A549 (cell line): Measurements from ENCODE around the gene SP1.
"Not testable (repeated sequence)": the region's sequence is repeated elsewhere in the genome, so short reads cannot be mapped to it uniquely, and the experiment has no call there.

Experiments
- CBX8 ChIP-seq: fragments of 200-600 bp; sonication (generic); IDR thresholded peaks from 2 replicates; pipeline ENCODE4 v1.6.1; 2016
- ESRRA ChIP-seq: fragments of 150-350 bp; IDR thresholded peaks from 2 replicates; pipeline ENCODE4 v1.6.1; 2014; ENCODE audit warnings: mild to moderate bottlenecking, low read length, borderline replicate concordance
- RNF2 ChIP-seq: fragments of 200-600 bp; sonication (generic); IDR thresholded peaks from 2 replicates; pipeline ENCODE4 v1.6.1; 2016; ENCODE audit warnings: low read depth, mild to moderate bottlenecking, antibody characterized with exemption, moderate library complexity, borderline replicate concordance
- TF ChIP-seq, protein P1 (sequence below): fragments of >200 bp; sonication (Bioruptor Twin); formaldehyde crosslinking; IDR thresholded peaks from 3 replicates; pipeline ENCODE4 v1.5.1; 2016
- TF ChIP-seq, protein P2 (sequence below): fragments of 250-450 bp; sonication (Bioruptor Pico); IDR thresholded peaks from 2 replicates; pipeline ENCODE4 v1.5.0; 2021; ENCODE audit warnings: mild to moderate bottlenecking, moderate library complexity, borderline replicate concordance
- TF ChIP-seq, protein P3 (sequence below): IDR thresholded peaks from 2 replicates; pipeline ENCODE4 v1.6.1; 2012
- TF ChIP-seq, protein P4 (sequence below): IDR thresholded peaks from 2 replicates; pipeline ENCODE4 v1.6.1; 2012; ENCODE audit warnings: low read depth, borderline replicate concordance

DNA sequence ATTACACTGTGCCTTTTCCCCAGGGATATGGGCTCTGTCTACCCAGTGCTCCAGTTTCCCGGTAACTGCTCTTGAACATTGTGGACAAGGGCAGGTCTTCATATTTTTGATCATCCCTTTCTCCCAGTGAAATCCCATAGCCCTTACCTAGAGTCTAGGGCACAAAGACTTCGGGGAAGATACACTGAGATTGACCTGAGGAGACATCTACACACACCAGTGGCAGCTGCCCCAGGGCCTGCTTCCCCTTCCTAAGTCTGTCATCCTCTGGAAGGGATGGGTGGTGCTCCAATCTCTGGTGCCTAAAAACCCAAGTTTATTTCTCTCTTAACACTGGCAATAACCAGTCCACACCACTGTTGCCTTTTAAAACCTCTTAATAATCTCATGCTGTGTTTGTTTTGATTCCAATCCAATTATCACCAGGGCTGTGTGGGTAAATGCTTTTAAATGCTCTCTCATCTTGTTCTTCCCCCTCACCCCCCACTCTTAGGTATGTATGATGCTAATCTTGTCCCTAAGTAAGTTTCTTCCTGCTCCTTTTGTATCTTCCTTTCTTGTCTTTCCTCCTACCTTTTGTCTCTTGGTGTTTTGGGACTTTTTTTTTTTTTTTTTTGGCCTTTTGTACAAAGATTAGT, 35.9 kb downstream of the SP1 start:
- TF ChIP-seq, protein P1, sequence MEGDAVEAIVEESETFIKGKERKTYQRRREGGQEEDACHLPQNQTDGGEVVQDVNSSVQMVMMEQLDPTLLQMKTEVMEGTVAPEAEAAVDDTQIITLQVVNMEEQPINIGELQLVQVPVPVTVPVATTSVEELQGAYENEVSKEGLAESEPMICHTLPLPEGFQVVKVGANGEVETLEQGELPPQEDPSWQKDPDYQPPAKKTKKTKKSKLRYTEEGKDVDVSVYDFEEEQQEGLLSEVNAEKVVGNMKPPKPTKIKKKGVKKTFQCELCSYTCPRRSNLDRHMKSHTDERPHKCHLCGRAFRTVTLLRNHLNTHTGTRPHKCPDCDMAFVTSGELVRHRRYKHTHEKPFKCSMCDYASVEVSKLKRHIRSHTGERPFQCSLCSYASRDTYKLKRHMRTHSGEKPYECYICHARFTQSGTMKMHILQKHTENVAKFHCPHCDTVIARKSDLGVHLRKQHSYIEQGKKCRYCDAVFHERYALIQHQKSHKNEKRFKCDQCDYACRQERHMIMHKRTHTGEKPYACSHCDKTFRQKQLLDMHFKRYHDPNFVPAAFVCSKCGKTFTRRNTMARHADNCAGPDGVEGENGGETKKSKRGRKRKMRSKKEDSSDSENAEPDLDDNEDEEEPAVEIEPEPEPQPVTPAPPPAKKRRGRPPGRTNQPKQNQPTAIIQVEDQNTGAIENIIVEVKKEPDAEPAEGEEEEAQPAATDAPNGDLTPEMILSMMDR = not testable (repeated sequence)
- TF ChIP-seq CBX8, RNF2, ESRRA: not testable (repeated sequence)
- TF ChIP-seq, protein P2, sequence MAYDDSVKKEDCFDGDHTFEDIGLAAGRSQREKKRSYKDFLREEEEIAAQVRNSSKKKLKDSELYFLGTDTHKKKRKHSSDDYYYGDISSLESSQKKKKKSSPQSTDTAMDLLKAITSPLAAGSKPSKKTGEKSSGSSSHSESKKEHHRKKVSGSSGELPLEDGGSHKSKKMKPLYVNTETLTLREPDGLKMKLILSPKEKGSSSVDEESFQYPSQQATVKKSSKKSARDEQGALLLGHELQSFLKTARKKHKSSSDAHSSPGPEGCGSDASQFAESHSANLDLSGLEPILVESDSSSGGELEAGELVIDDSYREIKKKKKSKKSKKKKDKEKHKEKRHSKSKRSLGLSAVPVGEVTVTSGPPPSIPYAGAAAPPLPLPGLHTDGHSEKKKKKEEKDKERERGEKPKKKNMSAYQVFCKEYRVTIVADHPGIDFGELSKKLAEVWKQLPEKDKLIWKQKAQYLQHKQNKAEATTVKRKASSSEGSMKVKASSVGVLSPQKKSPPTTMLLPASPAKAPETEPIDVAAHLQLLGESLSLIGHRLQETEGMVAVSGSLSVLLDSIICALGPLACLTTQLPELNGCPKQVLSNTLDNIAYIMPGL (CRISPR knock-in tag) = not testable (repeated sequence)
- TF ChIP-seq, protein P3, sequence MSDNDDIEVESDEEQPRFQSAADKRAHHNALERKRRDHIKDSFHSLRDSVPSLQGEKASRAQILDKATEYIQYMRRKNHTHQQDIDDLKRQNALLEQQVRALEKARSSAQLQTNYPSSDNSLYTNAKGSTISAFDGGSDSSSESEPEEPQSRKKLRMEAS = not testable (repeated sequence)
- TF ChIP-seq, protein P4, sequence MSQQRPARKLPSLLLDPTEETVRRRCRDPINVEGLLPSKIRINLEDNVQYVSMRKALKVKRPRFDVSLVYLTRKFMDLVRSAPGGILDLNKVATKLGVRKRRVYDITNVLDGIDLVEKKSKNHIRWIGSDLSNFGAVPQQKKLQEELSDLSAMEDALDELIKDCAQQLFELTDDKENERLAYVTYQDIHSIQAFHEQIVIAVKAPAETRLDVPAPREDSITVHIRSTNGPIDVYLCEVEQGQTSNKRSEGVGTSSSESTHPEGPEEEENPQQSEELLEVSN = not testable (repeated sequence)
